ENCODE results near the gene CORT.

DNA sequence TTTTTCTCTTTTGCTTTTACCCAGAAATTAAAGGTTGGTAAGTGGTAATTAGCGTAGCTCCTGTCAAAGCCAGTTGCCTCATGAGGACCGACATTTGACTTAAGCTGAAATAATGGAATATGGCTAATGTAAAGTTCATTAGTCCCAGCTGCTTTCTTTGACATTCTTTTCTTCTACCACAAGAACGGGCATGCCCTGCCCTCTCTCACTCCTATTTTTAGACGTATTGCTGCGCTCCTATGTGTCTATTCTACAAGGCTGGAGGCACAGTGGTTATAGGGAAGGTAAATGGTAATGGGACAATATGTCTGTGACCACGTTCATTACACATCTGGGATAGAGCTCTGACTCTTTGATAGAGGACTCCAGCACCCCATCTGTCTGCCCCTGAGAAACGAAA, 6.8 kb downstream of the CORT start:
- TF ChIP-seq, protein P1, sequence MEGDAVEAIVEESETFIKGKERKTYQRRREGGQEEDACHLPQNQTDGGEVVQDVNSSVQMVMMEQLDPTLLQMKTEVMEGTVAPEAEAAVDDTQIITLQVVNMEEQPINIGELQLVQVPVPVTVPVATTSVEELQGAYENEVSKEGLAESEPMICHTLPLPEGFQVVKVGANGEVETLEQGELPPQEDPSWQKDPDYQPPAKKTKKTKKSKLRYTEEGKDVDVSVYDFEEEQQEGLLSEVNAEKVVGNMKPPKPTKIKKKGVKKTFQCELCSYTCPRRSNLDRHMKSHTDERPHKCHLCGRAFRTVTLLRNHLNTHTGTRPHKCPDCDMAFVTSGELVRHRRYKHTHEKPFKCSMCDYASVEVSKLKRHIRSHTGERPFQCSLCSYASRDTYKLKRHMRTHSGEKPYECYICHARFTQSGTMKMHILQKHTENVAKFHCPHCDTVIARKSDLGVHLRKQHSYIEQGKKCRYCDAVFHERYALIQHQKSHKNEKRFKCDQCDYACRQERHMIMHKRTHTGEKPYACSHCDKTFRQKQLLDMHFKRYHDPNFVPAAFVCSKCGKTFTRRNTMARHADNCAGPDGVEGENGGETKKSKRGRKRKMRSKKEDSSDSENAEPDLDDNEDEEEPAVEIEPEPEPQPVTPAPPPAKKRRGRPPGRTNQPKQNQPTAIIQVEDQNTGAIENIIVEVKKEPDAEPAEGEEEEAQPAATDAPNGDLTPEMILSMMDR (IDR thresholded peaks at IDR 0.05): no peak
- no peak for TF ChIP-seq ZFX (IDR thresholded peaks at IDR 0.05; ENCODE audit: borderline replicate concordance)

Data from 22Rv1 (cell line).